Measurements from ENCODE around the gene PDE4D.
A peak's percentile ranks its signal among the peaks of the same experiment; 100 is the strongest.
"Not testable (repeated sequence)": the region's sequence is repeated elsewhere in the genome, so short reads cannot be mapped to it uniquely, and the experiment has no call there.

PDE4D gene

GRCh38 chr5:59768152-59769040, 125.1 kb downstream of the PDE4D start:
- DNase-seq (ENCODE audit: low spot score) = no peak

GRCh38 chr5:59767681-59768151, 125.8 kb downstream of the PDE4D start:
- DNase-seq (ENCODE audit: low spot score) = no peak

DNA sequence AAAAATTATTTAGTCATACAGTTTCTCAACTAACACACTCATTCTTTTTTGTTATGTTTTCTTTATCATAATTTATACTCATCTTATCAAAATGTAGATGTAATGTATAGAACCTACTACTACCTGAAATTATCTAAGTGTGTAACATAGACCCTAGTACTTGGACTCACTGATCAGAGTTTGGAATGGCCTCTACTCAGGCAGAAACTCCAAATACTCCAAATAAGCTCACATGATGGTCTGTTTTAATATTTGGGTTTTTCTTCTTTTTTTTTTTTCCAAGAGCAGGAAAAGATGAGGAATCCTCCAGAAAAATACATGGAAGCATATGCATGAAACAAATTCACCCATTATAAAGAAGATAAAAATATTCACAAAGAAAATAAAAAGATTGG, 126.3 kb downstream of the PDE4D start:
- DNase-seq (ENCODE audit: low spot score) = no peak

DNA sequence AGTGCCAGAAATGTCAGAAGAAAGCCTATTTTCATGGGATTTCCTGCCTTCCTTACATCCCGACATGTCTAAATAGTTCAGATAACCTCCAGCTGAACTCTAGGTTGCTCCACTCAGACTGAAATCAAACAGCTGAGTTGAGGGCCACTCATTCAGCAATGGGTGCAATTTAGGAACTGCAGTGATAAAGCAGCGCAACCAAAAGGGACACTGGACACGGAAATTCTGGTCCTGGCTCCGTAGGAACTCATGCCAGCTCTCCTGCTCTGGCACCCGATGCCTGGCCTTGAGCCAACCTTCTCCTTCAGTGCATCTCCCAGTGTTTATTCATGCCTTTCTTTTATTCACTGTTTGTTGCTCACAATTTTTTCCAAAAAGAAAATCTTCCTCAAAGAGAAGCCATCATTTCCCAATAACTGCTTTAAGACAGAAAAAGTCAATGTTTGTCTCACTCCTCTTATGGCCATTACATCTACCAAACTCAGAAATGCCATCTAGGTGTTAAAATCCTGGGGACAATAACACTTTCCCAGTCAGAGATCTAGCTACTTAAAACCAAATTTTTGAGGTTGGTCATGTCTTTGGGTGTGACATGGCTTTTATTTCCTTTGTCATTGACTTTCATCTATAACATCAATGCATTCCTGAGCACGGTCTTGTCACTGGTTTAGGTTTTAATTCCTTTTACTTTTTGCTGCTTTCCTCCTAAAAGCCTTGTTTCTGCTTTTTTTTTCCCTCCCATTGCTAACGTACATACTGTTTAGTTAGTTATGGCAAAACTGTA, 126.9 kb downstream of the PDE4D start:
- no peak for DNase-seq (ENCODE audit: low spot score)

DNA sequence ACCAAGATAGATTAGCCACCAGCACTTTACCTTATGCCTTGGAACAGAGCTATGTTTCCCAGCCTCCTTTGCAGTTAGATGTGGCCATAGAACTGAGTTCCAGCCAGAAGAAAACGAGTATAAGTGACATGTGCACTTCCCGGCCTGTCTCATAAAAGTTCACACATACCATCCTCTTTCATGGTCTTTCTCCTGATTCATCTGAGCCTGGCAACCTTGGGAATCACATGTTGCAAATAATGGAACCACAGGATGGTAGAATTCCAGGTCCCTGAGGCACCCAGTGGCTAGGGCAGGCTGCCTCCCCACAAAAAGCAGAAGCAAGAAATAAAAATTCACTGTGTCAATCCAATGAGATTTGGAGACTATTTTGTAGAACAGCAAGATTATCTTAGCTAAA, 128.1 kb downstream of the PDE4D start:
- no peak for DNase-seq (ENCODE audit: low spot score)

- no peak for DNase-seq (ENCODE audit: low spot score)
Measured at GRCh38 chr5:59764361-59764760, 129.2 kb downstream of the PDE4D start.

GRCh38 chr5:59763541-59763940, 130.0 kb downstream of the PDE4D start:
- DNase-seq (ENCODE audit: low spot score) = no peak

DNA sequence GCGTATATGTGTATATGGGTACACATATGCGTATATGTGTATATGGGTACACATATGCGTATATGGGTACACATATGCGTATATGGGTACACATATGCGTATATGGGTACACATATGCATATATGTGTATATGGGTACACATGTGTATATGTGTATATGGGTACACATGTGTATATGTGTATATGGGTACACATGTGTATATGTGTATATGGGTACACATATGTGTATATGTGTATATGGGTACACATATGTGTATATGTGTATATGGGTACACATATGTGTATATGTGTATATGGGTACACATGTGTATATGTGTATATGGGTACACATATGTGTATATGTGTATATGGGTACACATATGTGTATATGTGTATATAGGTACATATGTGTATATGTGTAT, 131.3 kb downstream of the PDE4D start:
- DNase-seq (ENCODE audit: low spot score) = not testable (repeated sequence)

DNA sequence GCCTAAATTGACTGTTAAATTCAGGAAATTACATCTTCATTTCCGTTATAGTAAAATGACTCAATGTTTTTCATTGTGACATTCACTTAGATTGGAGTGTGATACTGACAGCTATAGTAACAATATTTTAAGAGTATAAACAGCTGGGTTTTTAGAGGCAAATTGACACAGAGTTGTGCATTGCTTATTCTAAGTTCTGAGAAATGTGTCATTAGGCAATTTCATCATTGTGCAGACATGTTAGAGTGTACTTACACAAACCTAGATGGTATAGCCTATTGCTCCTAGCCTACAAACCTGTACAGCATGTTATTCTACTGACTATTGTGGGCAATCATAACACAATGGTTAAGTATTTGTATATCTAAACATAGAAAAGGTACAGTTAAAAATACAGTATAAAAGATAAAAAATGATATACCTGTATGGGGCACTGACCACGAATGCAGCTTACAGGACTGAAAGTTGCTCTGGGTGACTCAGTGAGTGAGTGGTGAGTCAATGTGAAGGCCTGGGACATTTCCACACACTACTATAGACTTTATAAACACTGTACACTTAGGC, 132.7 kb downstream of the PDE4D start:
- DNase-seq (ENCODE audit: low spot score) = no peak

DNA sequence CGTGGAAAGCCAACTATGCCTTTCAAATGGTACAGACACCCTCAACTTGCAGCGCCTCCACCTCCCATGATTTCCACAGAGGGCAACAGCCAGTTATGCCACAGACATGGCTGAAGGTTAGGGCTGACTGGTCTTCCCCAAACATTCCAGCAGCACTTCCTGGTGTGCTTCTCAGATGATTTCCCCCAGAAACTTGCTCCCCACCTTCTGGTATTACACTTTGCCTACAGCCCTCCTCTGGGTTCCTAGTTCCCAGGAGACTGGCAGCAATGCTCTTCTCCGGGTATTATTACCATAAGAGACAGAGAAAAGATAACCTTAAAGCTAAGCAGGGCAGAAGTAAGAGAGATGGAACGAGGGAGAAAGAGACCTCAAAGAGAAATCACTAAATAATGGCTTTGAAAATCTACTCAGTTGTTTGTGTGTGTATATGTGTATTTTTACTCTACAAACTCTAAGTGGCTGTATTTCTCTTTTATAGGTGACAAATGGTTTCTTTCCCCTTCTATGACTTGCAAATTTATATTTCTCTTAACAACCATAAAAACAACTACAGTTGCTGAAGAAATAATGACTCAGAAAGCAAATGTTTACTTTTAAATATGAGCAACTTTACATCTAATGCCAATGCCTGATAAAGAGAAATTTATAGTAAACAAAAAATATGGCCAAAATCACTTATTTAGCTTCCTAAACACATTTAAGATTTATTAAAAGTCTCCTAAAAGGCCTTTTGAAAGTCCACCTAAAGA, 133.8 kb downstream of the PDE4D start:
- DNase-seq (ENCODE audit: low spot score) = no peak

DNA sequence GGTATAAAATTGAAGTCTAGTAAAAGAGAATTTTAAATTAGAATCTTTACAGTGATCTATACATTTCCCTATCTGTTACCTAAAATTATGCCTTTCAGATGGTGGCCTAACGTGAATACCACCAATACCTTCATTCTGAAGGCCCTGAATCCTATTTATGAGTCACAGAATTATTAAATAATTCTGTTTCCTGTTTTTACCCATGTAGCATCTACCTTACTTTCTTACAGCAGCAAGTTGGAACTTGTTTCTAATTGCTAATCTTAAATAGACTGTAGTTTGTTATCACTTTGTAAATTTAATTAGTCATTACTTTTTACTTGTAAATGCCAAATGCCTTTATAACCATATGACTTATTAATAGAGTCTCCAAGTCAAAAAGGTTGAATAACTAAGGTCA, 135.0 kb downstream of the PDE4D start:
- no peak for DNase-seq (ENCODE audit: low spot score)

DNA sequence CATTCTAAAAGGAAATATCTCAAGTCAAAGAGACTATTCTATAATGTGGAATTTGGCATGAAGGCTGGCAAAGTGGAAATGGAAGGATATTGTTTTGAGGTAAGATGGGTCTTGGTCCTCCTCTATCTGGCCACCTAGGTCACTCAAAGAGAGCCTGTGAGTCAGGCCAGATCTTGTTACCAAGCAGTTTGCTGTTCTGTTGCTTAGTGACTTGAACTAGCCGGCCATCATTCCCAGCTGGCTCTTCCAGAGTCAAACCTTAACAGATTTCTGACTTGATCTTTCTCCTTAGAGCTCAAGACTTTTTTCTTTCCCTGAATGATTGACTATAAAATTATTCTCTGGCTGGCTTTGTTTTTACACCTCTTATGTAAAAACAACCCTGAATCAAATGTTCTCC, 136.1 kb downstream of the PDE4D start:
- DNase-seq (ENCODE audit: low spot score) = no peak

GRCh38 chr5:59756373-59757035, 137.0 kb downstream of the PDE4D start:
- no peak for DNase-seq (ENCODE audit: low spot score)

- no peak for DNase-seq (ENCODE audit: low spot score)
Measured at GRCh38 chr5:59755476-59755875, 138.1 kb downstream of the PDE4D start.

GRCh38 chr5:59753599-59753998, 139.9 kb downstream of the PDE4D start:
- no peak for DNase-seq (ENCODE audit: low spot score)

- no peak for DNase-seq (ENCODE audit: low spot score)
Measured at GRCh38 chr5:59749782-59750520, 143.6 kb downstream of the PDE4D start.

- not testable (repeated sequence) for DNase-seq (ENCODE audit: low spot score)
Measured at GRCh38 chr5:59748036-59748663, 145.4 kb downstream of the PDE4D start.

- no peak for DNase-seq (ENCODE audit: low spot score)
Measured at GRCh38 chr5:59746241-59746765, 147.2 kb downstream of the PDE4D start.

DNA sequence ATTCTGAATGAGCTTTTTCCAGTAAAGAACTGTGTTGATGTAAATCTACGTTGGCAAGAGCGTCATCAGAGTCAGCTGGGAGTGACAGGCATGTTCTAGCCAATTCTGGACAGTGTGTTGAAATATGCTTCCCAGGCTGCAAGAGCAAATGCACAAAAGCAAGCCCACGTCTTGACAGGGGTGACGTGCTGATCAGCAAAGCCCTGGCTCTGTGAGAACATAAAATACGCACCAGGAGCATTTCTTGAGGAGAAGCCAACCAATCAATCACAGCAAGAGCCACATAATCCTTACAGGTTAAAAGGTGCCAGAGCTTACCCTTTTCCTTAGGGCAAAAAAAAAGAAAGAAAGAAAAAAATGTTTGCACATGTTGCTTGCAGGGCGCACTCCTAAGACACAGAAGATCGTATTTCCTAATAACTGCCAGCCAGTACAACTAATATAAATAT, 148.1 kb downstream of the PDE4D start:
- DNase-seq (ENCODE audit: low spot score) = no peak

GRCh38 chr5:59744531-59744992, 149.0 kb downstream of the PDE4D start:
- DNase-seq (ENCODE audit: low spot score) = peak; percentile 15

Measured in RKO (cell line).